Measurements from ENCODE around the gene PLCG1. TPM values are rescaled to one million over a fixed set of nuclear protein-coding genes. Genes with fewer than 3 reads are reported as not detected.
"Not testable (repeated sequence)": the region's sequence is repeated elsewhere in the genome, so short reads cannot be mapped to it uniquely, and the experiment has no call there.

Gene PLCG1
- polyA plus RNA-seq, 6 donors from 2014 or later: 1.6 to 18.1 (median 8.0) TPM

GRCh38 chr20:41132388-41132775 lies 5.0 kb upstream of the PLCG1 start:
- H3K4me3 Mint-ChIP-seq; ATAC-seq (ENCODE audit: low read depth in 2 of 2); H3K27ac Mint-ChIP-seq; H3K9me3 Mint-ChIP-seq; H3K27me3 Mint-ChIP-seq; H3K36me3 Mint-ChIP-seq; DNase-seq: not testable (repeated sequence)
- peaks cover 13 to 18% (median 14%) of the 10 kb centered on the region in 3 donors for H3K4me1 Mint-ChIP-seq

- peak overlapping the region in 2 of 6 donors; percentile 33 to 41 for H3K27ac Mint-ChIP-seq
- H3K9me3 Mint-ChIP-seq: no peaks in the 10 kb centered on the region
- peaks cover 22 to 26% (median 22%) of the 10 kb centered on the region in 3 donors for H3K4me1 Mint-ChIP-seq
- DNase-seq (no peak), ATAC-seq (ENCODE audit: low read depth in 2 of 2) (peak in 1 of 2 donors; percentile 12)
- H3K36me3 Mint-ChIP-seq: peaks cover 0 to 4% of the 10 kb centered on the region in 2 donors
- peak overlapping the region in 1 of 8 donors; percentile 58 for H3K4me3 Mint-ChIP-seq
- no peaks in the 10 kb centered on the region for H3K27me3 Mint-ChIP-seq
Measured at GRCh38 chr20:41133709-41134361, 3.5 kb upstream of the PLCG1 start.

- peaks cover 0 to 4% of the 10 kb centered on the region in 2 donors for H3K36me3 Mint-ChIP-seq
- H3K4me1 Mint-ChIP-seq: peaks cover 29 to 33% (median 29%) of the 10 kb centered on the region in 3 donors
- no peaks in the 10 kb centered on the region for H3K9me3 Mint-ChIP-seq
- no peak for ATAC-seq (ENCODE audit: low read depth in 2 of 2)
- H3K27ac Mint-ChIP-seq: peak overlapping the region in 2 of 6 donors; percentile 15 to 44
- no peaks in the 10 kb centered on the region for H3K27me3 Mint-ChIP-seq
- no peak for DNase-seq
- peak overlapping the region in 1 of 8 donors; percentile 58 for H3K4me3 Mint-ChIP-seq
Measured at GRCh38 chr20:41134362-41135186, 2.8 kb upstream of the PLCG1 start.

- Mint-ChIP-seq H3K36me3 (peaks cover 0 to under 1% of the 10 kb centered on the region in 2 donors), H3K4me1 (peaks cover 36 to 40% (median 37%) of the 10 kb centered on the region in 3 donors), H3K27me3 (no peaks in the 10 kb centered on the region), H3K9me3 (no peaks in the 10 kb centered on the region), H3K4me3 (peak overlapping the region; percentile 86 to 96 (median 92)), H3K27ac (peak overlapping the region in 4 of 6 donors; percentile 15 to 73 (median 25))
- ATAC-seq (ENCODE audit: low read depth in 2 of 2) (peak; percentile 40), DNase-seq (peak; percentile 56)
Measured at GRCh38 chr20:41135187-41135887, 2.0 kb upstream of the PLCG1 start.

- ATAC-seq (ENCODE audit: low read depth in 2 of 2) (no peak), DNase-seq (no peak)
- H3K9me3 Mint-ChIP-seq: no peaks in the 10 kb centered on the region
- no peaks in the 10 kb centered on the region for H3K36me3 Mint-ChIP-seq
- peaks cover 43 to 48% (median 44%) of the 10 kb centered on the region in 3 donors for H3K4me1 Mint-ChIP-seq
- peak overlapping the region; percentile 86 to 96 (median 92) for H3K4me3 Mint-ChIP-seq
- H3K27me3 Mint-ChIP-seq: peaks cover 0 to 4% (median 0%) of the 10 kb centered on the region in 3 donors
- peak overlapping the region; percentile 5 to 94 (median 64) for H3K27ac Mint-ChIP-seq
Measured at GRCh38 chr20:41135888-41136679, 1.3 kb upstream of the PLCG1 start.

- DNase-seq: peak; percentile 54
- no peaks in the 10 kb centered on the region for H3K9me3 Mint-ChIP-seq
- peak overlapping the region; percentile 49 to 93 (median 84) for H3K27ac Mint-ChIP-seq
- H3K4me3 Mint-ChIP-seq: peak overlapping the region; percentile 77 to 95 (median 90)
- peaks cover 58 to 62% (median 60%) of the 10 kb centered on the region in 3 donors for H3K4me1 Mint-ChIP-seq
- ATAC-seq (ENCODE audit: low read depth in 2 of 2): peak; percentile 15 to 17
- no peaks in the 10 kb centered on the region for H3K36me3 Mint-ChIP-seq
- H3K27me3 Mint-ChIP-seq: peaks cover 0 to 14% (median 0%) of the 10 kb centered on the region in 3 donors
Measured at GRCh38 chr20:41137614-41138474, 501 bp downstream of the PLCG1 start.

- Mint-ChIP-seq H3K4me1 (peaks cover 65 to 70% (median 66%) of the 10 kb centered on the region in 3 donors), H3K9me3 (no peaks in the 10 kb centered on the region), H3K4me3 (peak overlapping the region; percentile 77 to 95 (median 90)), H3K27ac (peak overlapping the region; percentile 69 to 93 (median 87)), H3K27me3 (peaks cover 0 to 14% (median 0%) of the 10 kb centered on the region in 3 donors), H3K36me3 (no peaks in the 10 kb centered on the region)
- ATAC-seq (ENCODE audit: low read depth in 2 of 2): peak in 1 of 2 donors; percentile 9
- peak; percentile 14 for DNase-seq
Measured at GRCh38 chr20:41138475-41139226, 1.3 kb downstream of the PLCG1 start.

GRCh38 chr20:41139227-41140093 lies 2.1 kb downstream of the PLCG1 start:
- ATAC-seq (ENCODE audit: low read depth in 2 of 2) (no peak), DNase-seq (no peak)
- H3K36me3 Mint-ChIP-seq: peaks cover 0 to 1% of the 10 kb centered on the region in 2 donors

GRCh38 chr20:41140226-41141133 lies 3.1 kb downstream of the PLCG1 start:
- peaks cover 0 to 14% (median 0%) of the 10 kb centered on the region in 3 donors for H3K27me3 Mint-ChIP-seq
- peaks cover 0 to 5% of the 10 kb centered on the region in 2 donors for H3K36me3 Mint-ChIP-seq
- peak overlapping the region in 4 of 6 donors; percentile 33 to 76 (median 61) for H3K27ac Mint-ChIP-seq
- ATAC-seq (ENCODE audit: low read depth in 2 of 2) (no peak), DNase-seq (no peak)
- H3K9me3 Mint-ChIP-seq: no peaks in the 10 kb centered on the region
- H3K4me3 Mint-ChIP-seq: peak overlapping the region in 5 of 8 donors; percentile 62 to 91 (median 88)
- H3K4me1 Mint-ChIP-seq: peaks cover 63 to 80% (median 75%) of the 10 kb centered on the region in 3 donors

More at GRCh38 chr20:41139227-41140093, 2.1 kb downstream of the PLCG1 start:
- Mint-ChIP-seq H3K9me3 (no peaks in the 10 kb centered on the region), H3K27me3 (peaks cover 0 to 14% (median 0%) of the 10 kb centered on the region in 3 donors), H3K4me3 (peak overlapping the region in 6 of 8 donors; percentile 87 to 95 (median 90)), H3K27ac (peak overlapping the region in 5 of 6 donors; percentile 12 to 93 (median 69)), H3K4me1 (peaks cover 63 to 74% (median 66%) of the 10 kb centered on the region in 3 donors)

All from naive B cell (primary cell).